ENCODE data around the gene ZNF135.

The ZNF135 gene

GRCh38 chr19:58047672-58048071, 11.4 kb upstream of the ZNF135 start:
- no peak for DNase-seq

- DNase-seq = no peak
Measured at GRCh38 chr19:58052256-58052655, 6.8 kb upstream of the ZNF135 start.

GRCh38 chr19:58053480-58054156, 5.5 kb upstream of the ZNF135 start:
- DNase-seq = no peak

- DNase-seq = no peak
Measured at GRCh38 chr19:58054901-58055874, 3.9 kb upstream of the ZNF135 start.

- DNase-seq = no peak
Measured at GRCh38 chr19:58056261-58056660, 2.8 kb upstream of the ZNF135 start.

- no peak for DNase-seq
Measured at GRCh38 chr19:58056861-58057260, 2.2 kb upstream of the ZNF135 start.

- DNase-seq = no peak
Measured at GRCh38 chr19:58058467-58058866, 615 bp upstream of the ZNF135 start.

- DNase-seq = no peak
Measured at GRCh38 chr19:58059671-58060078, 593 bp downstream of the ZNF135 start.

GRCh38 chr19:58060231-58060630, 1.1 kb downstream of the ZNF135 start:
- no peak for DNase-seq

GRCh38 chr19:58063712-58064111, 4.6 kb downstream of the ZNF135 start:
- DNase-seq = no peak

- DNase-seq = no peak
Measured at GRCh38 chr19:58067240-58067912, 8.3 kb downstream of the ZNF135 start.

GRCh38 chr19:58079792-58080191, 20.7 kb downstream of the ZNF135 start:
- no peak for DNase-seq

GRCh38 chr19:58083021-58083420, 23.9 kb downstream of the ZNF135 start:
- DNase-seq = no peak

GRCh38 chr19:58084596-58085347, 25.7 kb downstream of the ZNF135 start:
- no peak for DNase-seq

- DNase-seq = no peak
Measured at GRCh38 chr19:58085348-58085875, 26.3 kb downstream of the ZNF135 start.

GRCh38 chr19:58086825-58087710, 28.0 kb downstream of the ZNF135 start:
- DNase-seq = no peak

- DNase-seq = no peak
Measured at GRCh38 chr19:58088521-58089052, 29.5 kb downstream of the ZNF135 start.

GRCh38 chr19:58089846-58090245, 30.8 kb downstream of the ZNF135 start:
- no peak for DNase-seq

GRCh38 chr19:58091251-58091995, 32.3 kb downstream of the ZNF135 start:
- no peak for DNase-seq

GRCh38 chr19:58093071-58093470, 34.0 kb downstream of the ZNF135 start:
- DNase-seq = no peak

All from HCEC 1CT (cell line).